ENCODE measurements around the gene MARCKSL1.

DNA sequence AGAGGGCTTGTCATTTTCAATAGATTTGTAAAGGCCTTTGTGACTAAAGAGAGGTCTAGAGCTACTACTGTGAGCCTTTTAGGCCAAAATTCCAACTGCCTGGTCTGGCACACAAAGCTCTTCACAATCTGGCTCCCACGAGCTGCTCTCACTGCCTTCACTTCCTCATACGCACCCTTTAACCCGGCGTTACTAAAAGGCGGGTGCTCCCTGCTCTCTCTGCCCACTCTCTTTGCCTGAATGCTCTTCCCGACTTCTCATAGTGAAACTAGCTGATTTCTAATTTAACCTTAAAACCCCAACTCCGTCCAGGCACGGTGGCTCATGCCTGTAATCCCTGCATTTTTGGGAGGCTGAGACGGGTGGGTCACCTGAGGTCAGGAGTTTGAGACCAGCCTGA is 44.0 kb upstream of the MARCKSL1 start:
- TF ChIP-seq FOXM1 (IDR thresholded peaks at IDR 0.05; ENCODE audit: borderline replicate concordance) (no peak), FOXA1 (IDR thresholded peaks at IDR 0.05) (no peak)

Measured in HEK293T (cell line).